GM19438 (cell line): ENCODE results near the gene C20orf96.

Source experiments
- ATAC-seq: cut with Tn5 transposase; IDR thresholded peaks from one replicate; pipeline ENCODE4 v1.9.1; 2021; ENCODE audit warnings: low read depth; ENCODE audit not compliant: unreplicated experiment

The C20orf96 gene

GRCh38 chr20:312866-313265, 22.3 kb upstream of the C20orf96 start:
- ATAC-seq = no peak

GRCh38 chr20:312067-312466, 21.5 kb upstream of the C20orf96 start:
- ATAC-seq = no peak

DNA sequence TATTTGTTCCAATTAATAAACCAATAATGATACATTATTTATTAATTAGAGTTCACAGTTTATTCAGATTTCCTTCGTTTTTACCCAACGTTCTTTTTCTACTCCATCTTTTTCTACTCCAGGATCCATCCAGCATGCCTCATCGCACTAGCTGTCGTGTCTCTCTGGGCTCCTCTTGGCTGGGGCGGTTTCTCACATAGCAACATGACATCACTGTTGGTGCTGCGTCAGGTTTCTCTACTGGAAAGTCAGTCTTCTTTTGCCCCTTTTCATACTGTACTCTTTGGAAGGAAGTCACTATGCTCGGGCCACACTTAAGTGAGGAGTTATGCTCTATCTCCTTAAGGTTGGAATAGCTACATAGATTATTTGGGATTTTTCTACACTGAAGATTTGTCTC, 21.1 kb upstream of the C20orf96 start:
- no peak for ATAC-seq

GRCh38 chr20:310645-311044, 20.1 kb upstream of the C20orf96 start:
- ATAC-seq = no peak

- peak; percentile 100 for ATAC-seq
Measured at GRCh38 chr20:309841-310644, 19.5 kb upstream of the C20orf96 start.

DNA sequence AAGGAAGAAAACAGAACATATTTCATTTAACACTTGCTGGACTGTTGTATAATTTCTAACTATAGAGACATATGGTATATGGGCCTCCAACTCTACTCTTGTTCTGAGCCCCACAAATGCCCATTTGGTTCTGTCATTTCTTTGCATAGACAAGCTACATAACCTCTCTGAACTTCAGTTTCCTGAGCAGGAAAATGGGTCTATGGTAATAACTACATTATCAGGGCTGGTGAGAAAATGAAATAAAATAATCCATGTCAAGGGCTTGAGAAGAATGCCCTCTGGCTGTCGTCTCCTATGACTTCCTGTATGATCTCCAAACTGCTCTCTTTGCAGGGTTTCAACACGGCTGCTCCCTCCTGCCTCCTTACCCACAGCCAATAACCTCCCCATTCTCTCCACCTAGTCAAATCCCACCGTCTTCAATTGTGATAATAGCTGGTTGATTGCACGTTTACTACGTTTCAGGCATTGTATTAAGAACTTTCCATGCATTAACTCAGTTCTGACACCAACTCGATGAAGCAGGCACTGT, 18.8 kb upstream of the C20orf96 start:
- no peak for ATAC-seq

GRCh38 chr20:308427-309038, 18.0 kb upstream of the C20orf96 start:
- ATAC-seq = no peak

- no peak for ATAC-seq
Measured at GRCh38 chr20:305745-306144, 15.2 kb upstream of the C20orf96 start.

- no peak for ATAC-seq
Measured at GRCh38 chr20:301886-302848, 11.6 kb upstream of the C20orf96 start.

- ATAC-seq = no peak
Measured at GRCh38 chr20:300345-300990, 9.9 kb upstream of the C20orf96 start.

- ATAC-seq = no peak
Measured at GRCh38 chr20:298776-299391, 8.3 kb upstream of the C20orf96 start.

DNA sequence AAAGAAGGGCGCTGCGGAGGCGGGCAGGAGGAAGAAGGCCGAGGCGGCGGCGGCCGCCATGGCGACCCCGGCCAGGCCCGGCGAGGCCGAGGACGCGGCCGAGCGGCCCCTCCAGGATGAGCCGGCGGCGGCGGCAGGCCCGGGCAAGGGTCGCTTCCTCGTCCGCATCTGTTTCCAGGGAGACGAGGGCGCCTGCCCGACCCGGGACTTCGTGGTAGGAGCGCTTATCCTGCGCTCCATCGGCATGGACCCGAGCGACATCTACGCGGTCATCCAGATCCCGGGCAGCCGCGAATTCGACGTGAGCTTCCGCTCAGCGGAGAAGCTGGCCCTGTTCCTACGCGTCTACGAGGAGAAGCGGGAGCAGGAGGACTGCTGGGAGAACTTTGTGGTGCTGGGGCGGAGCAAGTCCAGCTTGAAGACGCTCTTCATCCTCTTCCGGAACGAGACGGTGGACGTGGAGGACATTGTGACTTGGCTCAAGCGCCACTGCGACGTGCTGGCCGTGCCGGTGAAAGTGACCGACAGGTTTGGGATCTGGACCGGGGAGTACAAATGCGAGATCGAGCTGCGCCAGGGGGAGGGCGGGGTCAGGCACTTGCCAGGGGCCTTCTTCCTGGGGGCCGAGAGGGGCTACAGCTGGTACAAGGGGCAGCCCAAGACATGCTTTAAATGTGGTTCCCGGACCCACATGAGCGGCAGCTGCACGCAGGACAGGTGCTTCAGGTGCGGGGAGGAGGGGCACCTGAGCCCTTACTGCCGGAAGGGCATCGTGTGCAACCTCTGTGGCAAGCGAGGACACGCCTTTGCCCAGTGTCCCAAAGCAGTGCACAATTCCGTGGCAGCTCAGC, 7.6 kb upstream of the C20orf96 start:
- ATAC-seq = peak; percentile 28

DNA sequence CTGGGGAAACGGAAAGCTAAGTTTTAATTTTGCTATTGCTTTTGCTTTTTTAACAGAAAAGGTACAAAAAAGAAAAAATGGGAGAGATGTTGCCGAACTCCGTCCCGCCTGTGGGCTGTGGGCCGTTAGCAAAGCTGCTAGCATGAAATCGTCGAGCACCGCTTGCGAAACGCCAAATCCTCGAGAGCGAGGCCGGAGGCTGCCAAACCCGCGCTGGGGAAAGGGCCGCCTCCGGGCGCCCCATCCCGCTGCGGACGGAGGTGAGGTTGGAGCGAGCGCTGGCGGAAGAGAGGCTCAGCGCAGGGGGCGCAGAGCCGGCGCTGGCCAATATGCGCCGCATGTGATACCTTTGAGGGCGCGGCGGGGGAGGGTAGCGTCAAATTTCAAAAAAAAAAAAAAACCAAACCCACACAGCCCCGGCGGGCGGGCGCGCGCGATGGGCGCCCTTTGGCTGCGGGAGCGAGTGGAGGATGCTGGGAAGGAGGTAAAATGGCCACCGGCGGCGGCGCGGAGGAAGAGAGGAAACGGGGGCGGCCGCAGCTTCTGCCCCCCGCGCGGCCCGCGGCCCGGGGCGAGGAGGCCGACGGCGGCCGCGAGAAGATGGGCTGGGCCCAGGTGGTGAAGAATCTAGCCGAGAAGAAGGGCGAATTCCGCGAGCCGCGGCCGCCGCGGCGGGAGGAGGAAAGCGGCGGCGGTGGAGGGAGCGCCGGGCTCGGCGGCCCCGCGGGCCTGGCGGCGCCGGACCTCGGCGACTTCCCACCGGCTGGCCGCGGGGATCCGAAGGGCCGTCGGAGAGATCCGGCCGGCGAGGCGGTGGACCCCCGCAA, 6.8 kb upstream of the C20orf96 start, which contains the start of gene ZCCHC3:
ZCCHC3 (plus strand) TSS at position 473 of the 827 bp plus-strand sequence; CDS start at position 490, 17 bp downstream.
- ATAC-seq = peak; percentile 75

DNA sequence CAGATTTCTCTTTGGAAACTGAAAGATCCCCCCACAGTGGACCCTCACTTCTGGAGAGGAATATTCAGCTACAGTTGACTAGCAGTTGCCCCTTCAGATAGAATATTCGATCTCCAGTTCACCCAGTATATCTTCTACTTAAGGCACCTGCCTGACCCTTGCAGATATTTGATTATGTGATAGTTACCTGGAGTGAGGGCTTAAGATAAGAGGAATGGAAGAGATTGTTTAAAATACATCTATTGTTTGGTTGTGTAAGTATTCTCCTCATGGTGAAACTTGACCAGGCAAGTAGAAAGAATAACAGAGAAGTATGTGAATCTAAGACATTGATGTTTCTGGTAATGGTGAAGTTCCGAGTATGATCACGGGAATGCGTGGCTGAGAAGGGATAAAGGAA, 5.3 kb upstream of the C20orf96 start:
- no peak for ATAC-seq

- ATAC-seq = no peak
Measured at GRCh38 chr20:294602-295001, 4.1 kb upstream of the C20orf96 start.

- peak; percentile 19 for ATAC-seq
Measured at GRCh38 chr20:289693-290083, 862 bp downstream of the C20orf96 start.

GRCh38 chr20:288956-289692, 1.4 kb downstream of the C20orf96 start:
- ATAC-seq = no peak
